Frontal cortex (tissue), 4 donors: ENCODE measurements around the gene RTCA. TPM values are rescaled to one million over a fixed set of nuclear protein-coding genes. Genes with fewer than 3 reads are reported as not detected.
"Not testable (repeated sequence)": the region's sequence is repeated elsewhere in the genome, so short reads cannot be mapped to it uniquely, and the experiment has no call there.

Experiments
- DNase-seq, 2 donors: peaks; one replicate each; pipeline ENCODE4 v3.0.0; 2012; ENCODE audit warnings: low spot score in 2 of 2
- FAIRE-seq: peaks from 2 replicates; lab custom pipeline; 2012; peaks lifted over from hg19 to GRCh38; lab: Jason Lieb, UNC
- total RNA-seq: library from RNA; depleted of rRNA; stranded (reverse); fragments of >200 nt; gene quantifications from one replicate; pipeline ENCODE4 v1.2.3, GENCODE V29; 2014
- donor health status: control.
- donor health status: control.
- donor health status: control.

The RTCA gene
- total RNA-seq = 69.7 TPM

- DNase-seq (peak; percentile 55 to 84), FAIRE-seq (no peak)
These were observed at the start of gene RTCA for GRCh38 chr1:100265931-100266740. Gene RTCA (plus strand): TSS chr1:100266216. CDS start chr1:100266376, 160 bp downstream.

DNA sequence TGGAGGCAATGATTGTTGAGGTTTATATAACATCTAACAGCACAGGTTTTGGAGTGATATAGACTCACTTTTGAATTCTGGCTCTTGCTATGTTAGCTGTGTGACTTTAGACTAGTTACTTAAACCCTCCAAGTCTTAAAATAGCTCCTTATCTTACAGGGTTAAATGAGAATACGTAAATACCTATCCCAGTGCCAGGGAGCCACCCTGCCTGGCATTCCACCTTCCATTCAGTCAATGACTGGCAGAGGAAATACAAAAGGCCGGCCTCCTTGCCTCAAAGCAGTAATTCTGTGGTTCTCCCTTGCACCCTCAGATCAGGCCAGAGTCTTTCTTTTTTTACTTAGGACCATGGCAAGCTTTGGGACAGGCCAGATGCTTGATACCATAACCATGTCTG, 48.2 kb upstream of the RTCA start:
- FAIRE-seq (no peak), DNase-seq (no peak)

GRCh38 chr1:100219457-100219856, 46.6 kb upstream of the RTCA start:
- FAIRE-seq (no peak), DNase-seq (no peak)

DNA sequence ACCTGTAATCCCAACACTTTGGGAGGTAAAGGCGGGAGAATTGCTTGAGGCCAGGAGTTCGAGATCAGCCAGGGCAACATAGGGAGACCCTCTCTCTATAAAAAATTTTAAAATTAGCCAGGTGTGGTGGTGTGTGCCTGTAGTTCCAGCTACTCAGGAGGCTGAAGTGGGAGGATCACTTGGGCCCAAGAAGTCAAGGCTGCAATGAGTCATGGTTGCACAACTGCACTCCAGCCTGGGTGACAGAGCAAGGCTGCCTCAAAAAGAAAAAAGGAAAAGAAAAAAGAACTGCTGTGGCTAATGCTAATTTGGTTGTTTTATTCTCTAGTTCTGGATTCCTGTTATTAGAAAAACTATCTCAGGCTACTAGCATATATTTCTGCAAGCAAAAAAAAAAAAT, 46.1 kb upstream of the RTCA start:
- DNase-seq = no peak
- no peak for FAIRE-seq

DNA sequence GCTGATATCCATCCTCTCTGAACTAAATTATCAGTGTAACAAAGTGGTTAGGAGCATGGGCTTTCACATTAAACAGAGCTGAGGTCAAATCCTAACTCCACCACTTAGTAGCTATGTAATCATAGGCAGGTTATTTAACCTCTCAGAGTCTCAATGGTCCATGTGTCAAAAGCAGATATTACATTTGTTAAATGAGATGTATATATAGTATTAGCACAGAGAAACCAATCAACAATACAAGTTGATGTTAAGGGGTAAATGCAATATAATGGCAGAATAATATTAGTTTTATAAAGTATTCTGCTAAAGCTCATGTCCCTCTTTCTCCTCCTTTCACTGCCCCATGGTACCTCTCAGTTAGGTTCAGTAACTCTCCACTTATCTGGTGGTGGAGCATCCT, 43.6 kb upstream of the RTCA start:
- DNase-seq (no peak), FAIRE-seq (no peak)

GRCh38 chr1:100229681-100230443, 36.2 kb upstream of the RTCA start:
- FAIRE-seq (no peak), DNase-seq (no peak)

DNA sequence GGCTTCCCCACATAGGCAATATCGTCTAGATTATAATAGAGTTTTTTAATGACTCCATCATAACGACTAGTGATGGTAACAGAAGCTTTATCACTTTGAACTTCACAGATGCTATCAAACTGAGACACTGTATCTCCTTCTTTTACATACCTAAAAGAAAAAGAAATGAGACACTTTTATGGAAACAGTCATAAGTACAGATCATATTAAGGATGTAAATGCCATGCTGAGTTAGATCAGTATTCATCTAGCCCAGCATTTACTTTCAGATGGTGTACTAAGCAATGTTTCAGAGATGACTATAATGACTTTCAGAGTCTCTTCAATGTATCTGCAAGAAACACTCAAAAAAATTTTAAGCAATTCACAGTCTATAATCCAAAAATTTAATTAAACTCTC, 35.3 kb upstream of the RTCA start:
- FAIRE-seq = no peak
- no peak for DNase-seq

DNA sequence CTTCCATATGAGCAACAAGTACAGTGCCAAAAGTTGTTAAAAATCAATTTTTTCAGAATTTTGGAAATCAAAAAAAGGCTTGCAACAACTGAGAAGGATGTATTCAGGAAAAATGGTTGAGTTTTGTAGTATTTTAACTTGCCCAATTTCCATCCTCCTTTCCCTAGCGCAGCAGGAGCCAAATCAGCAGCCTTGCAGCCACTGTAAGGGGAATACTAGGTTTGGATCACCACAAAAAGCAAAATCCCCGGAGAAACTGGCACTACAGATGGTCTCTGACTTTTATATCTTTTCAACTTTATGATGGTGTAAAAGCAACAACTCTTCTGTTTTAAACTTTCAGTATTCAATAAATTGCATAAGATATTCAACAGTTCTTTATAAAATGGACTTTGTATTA, 34.3 kb upstream of the RTCA start:
- DNase-seq = no peak
- FAIRE-seq = no peak

DNA sequence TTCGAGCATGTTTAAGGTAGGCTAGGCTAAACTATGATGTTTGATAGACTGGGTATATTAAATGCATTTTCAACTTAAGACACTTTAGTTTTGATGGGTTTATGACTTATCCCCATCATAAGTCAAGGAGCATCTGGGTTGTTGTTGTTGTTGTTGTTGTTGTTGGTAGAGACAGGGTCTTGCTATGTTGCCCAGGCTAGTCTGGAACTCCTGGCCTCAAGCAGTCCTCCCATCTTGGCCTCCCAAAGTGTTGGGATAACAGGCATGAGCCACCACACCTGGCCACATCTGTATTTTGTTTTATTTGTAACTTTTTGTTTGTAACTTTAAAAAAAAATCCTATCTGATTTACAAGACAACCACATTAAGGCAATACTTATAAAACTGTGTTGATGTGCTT, 33.9 kb upstream of the RTCA start:
- FAIRE-seq (no peak), DNase-seq (no peak)

GRCh38 chr1:100233566-100233965, 32.5 kb upstream of the RTCA start:
- not testable (repeated sequence) for DNase-seq, FAIRE-seq

GRCh38 chr1:100234432-100234831, 31.6 kb upstream of the RTCA start:
- DNase-seq (no peak), FAIRE-seq (no peak)

DNA sequence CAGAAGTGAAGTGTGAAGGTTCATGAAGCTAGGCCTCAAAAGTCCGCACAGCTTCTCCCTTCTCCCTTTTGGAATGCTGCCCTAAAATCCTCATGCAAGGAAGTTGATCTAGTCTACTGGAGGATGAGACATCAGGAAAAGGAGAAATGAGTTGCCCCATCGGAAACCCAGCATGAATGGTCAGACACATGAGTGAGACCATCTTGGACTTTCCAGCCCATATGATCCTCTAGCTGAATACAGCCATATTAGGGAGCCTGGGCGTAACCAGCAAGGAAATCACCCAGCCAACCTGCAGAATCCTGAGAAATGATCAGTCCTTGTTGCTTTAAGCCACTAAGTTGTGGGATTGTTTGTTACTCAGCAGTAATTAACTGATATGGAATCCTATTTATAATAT, 28.9 kb upstream of the RTCA start:
- DNase-seq (no peak), FAIRE-seq (no peak)

- no peak for FAIRE-seq
- DNase-seq = no peak
These were observed 26.1 kb upstream of the RTCA start for GRCh38 chr1:100239961-100240360.

- no peak for DNase-seq
- no peak for FAIRE-seq
These were observed 25.4 kb upstream of the RTCA start for GRCh38 chr1:100240631-100241030.

- FAIRE-seq (no peak), DNase-seq (no peak)
These were observed 19.3 kb upstream of the RTCA start for GRCh38 chr1:100246738-100247137.

DNA sequence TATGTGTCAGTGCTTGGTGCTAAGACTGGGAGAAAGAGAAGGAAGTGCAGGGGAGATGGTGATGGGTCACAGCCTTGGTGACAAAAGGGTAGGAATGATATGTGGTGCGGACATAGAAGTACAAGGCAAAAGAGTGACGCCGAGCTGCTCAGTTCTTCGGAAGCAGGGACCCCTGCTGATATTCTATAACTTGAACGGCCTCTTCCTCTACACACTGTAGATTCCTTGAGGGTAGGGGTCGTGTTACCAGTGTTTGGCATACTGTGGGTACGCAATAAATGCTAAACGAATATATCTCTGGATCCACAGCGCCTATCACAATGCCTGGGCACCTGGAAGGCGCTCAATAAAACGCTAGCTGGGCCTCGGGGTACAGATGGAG, 16.9 kb upstream of the RTCA start:
- no peak for FAIRE-seq
- DNase-seq = no peak

DNA sequence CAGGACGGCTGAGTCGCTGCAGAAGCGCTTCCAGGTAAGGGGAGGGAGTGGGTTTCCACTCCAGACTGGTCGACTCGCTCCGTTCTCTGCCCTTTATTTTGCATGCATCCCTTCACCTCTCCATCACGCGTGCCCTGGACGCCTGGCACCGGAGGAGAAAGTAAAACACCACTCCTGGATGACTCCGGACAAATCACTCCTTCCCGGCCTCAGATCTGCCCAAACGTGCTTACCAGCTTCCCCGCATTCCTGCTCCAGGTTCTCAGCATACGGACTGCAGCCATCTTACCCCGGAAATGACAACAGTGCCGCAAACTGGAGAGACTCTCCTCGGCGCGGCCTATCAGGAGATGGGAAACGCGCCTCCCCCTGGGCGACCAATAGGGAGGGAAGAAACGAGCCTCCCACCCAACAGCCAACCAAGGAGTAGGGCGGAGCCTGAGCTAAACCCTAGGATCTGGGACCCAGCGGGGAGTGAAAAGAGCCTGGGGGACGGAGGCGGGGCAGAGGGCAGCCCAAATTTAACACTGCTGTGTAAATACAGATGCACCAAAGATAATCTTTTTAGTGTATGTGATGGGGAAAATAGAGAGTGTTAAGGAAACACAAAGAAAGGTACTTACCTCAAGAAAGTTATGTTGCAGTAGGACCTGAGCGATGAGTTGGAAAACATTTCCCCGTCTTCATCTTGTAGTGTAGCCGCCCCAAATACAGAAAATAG, 16.3 kb upstream of the RTCA start, which contains the start of gene DBT:
Gene DBT, minus strand, starts transcription at position 298 of the 721 bp plus-strand sequence. Its CDS starts 14 bp downstream, at position 284.
- FAIRE-seq (peak; percentile 92), DNase-seq (peak; percentile 61 to 84)

DNA sequence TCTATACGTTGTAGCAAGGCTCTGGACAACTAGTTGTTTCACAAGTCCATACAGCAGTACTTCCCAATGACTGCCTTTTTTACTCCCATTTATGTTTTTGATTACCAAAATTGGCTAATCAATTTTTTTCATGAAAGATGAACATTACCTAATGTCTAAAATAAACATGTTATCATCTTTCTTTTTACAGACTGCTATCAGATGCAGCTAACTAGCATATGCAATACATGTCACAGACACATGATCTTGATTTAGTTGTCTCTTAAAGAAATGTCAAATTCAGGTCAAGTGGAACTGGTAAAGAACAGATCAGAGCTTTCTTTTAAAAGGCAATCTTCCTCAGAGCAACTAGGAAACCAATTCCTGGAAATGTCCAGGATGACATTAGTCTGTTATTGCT, 15.8 kb upstream of the RTCA start:
- DNase-seq = no peak
- FAIRE-seq = no peak

GRCh38 chr1:100250807-100251206, 15.2 kb upstream of the RTCA start:
- no peak for FAIRE-seq

GRCh38 chr1:100252901-100253300, 13.1 kb upstream of the RTCA start:
- no peak for FAIRE-seq
- DNase-seq = no peak

More at GRCh38 chr1:100250807-100251206, 15.2 kb upstream of the RTCA start:
- no peak for DNase-seq

DNA sequence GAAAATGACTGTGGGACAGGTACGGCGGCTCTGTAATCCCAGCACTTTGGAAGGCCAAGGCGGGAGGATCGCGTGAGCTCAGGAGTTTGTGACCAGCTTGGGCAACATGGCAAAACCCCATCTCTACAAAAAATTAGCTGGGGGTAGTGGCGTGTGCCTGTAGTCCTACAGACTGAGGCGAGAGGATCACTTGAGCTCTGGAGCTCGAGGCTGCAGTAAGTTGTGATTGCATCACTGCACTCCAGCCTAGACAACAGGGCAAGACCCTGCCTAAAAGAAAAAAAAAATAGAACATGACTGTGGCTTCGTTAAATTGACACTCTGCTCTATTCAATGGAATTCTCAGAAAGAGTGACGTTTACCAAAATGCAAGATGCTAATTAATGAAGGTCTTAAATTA, 12.5 kb upstream of the RTCA start:
- FAIRE-seq (no peak), DNase-seq (no peak)
